HL-60/S4 (cell line): ENCODE measurements around the gene ZCCHC12.

Experiments
- in situ Hi-C: fragments of 300-500 bp; cut with MboI; formaldehyde crosslinking; loops from 2 replicates; pipeline ENCODE4 v1.14.3; 2022; ENCODE audit warnings: low sequenced_read_pairs

Gene ZCCHC12

DNA sequence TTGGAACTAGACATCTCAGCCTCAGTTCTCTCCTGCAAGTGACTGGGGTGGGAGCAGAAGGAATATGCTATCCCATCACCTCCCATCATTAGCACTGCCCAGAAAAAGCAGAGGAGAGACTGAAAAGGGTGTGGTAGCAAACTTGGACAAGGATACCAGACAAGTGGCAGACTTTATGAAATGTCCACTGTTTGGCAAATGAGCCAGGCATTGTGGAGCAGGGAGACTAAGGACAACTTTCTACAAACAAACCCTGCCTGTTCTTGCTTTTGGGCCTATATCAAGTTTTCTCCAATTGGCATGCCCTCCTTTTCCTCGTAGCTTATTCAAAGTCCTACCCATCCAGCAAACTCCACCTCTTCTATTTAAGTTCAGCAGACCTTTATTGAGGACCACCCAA, 41.6 kb downstream of the ZCCHC12 start:
- in situ Hi-C loops: no loop called here

DNA sequence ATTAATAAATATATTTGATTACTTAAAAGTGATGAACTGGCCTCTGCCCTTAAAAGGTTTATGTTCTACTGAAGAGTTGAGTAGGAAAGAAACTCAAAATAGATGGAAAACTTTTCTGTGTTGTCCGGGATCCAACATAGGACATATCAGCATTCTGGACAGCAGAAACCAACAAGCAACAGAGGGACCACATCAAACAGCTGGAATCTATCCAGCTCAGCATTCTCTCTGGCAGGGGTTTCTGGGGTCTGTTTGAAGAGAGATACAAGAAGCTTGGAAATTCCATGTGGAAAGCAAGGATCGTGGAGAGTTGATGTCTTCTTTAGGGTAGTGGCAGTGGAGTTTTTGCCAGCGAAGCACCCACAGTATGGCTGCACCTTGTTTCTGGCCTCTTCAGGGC, 43.6 kb downstream of the ZCCHC12 start:
- in situ Hi-C loops: no loop called here

DNA sequence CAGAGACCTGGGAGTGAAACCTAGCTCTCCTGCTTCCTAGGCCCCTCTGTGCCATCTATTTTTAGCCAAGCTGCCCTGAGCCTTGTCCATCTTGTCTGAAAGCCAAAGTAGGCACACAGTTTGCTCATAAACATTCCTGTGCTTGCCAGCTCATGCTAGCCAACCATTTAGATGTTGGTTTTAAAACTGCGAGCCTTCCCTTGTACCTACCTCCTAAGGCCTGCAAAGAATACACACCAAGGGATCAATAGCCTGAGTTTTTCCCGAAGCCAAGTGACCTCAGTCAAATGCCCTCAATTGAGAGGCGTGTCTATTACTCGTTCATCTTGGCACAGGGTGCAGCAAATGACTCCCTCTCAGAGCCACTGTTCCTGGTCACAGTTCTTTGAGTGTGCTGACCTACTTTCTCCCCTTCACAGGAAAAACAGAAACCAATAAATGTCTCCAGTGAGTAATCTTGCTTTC, 48.5 kb downstream of the ZCCHC12 start:
- in situ Hi-C loops: no loop called here
